Fibroblast of the conjunctiva (primary cell): ENCODE measurements around the gene AKAP5.
A peak's percentile ranks its signal among the peaks of the same experiment; 100 is the strongest.

ENCODE experiments used
- DNase-seq: peaks from one replicate; pipeline ENCODE4 v3.0.0-alpha.2; 2010; ENCODE audit warnings: low read depth

AKAP5 gene

DNA sequence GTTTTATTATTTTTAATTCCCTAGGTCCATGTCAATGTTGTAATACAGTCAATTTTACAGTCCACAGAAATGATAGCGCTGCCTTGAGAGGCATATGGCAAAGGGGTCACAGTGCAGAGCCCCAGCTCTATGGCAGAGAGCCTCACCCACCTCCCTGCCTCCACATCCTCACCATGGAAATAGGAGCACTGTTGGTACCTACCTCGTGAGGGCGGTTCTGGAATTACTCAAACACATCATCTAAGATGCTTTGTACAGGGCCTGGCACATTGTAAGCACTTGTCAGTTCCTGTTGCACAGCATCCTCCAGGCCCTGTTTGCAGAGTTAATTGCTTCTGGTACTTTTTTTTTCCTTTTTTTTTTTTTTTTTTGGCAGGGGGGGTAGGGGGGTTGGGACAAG is 4.1 kb upstream of the AKAP5 start:
- DNase-seq = no peak

DNA sequence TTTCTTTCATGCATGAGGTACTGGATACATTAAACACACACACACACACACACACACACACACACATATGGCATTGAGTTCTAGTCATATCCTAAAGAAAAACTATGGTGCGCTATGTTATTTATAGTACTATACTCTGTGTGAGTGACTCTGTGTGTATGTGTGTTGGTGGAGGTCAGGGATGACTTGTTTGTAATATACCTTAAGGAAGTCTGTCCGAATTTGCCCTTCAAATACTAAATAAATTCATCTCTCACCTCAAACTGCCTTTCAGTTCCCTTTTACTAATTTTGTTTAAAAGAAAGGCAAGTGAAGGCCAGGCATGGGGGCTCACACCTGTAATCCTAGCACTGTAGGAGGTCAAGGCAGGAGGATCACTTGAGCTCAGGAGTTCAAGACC is 2.1 kb upstream of the AKAP5 start:
- DNase-seq = no peak

DNA sequence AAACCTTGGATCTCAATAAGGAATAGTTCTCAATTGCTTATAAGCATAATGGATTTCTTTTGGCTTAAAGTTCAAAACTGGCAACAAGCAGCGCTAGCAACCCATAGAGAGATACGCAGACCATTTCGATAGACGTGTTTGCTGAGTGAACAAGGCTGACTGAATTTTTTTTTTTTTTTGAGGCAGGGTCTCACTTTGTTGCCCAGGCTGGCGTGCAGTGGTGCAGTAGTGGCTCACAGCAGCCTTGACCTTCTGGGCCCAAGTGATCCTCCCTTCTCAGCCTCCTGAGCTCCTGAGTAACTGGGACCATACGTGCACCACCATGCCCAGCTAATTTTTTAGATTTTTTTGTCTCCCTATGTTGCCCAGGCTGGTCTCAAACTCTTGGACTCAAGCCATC is 1.4 kb upstream of the AKAP5 start:
- no peak for DNase-seq

DNA sequence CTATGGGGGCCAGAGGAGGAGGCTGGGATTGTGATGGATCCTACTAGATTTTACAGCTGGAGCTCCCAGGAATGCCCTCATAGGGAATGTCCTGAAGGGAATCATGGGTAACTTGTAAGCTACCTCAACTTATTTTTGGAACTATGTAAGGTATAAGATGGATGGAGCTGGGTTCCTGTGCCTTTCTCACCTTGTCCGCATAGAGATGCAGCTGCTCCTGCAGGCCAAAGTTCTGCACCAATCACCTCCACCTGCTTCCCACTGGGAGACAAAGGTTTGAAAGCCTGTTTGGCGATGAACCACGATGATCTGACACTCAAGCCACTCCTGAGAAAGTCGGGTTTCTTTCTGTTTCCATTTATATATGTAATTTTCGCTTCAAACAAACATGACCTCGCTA is 648 bp upstream of the AKAP5 start:
- DNase-seq = no peak

DNA sequence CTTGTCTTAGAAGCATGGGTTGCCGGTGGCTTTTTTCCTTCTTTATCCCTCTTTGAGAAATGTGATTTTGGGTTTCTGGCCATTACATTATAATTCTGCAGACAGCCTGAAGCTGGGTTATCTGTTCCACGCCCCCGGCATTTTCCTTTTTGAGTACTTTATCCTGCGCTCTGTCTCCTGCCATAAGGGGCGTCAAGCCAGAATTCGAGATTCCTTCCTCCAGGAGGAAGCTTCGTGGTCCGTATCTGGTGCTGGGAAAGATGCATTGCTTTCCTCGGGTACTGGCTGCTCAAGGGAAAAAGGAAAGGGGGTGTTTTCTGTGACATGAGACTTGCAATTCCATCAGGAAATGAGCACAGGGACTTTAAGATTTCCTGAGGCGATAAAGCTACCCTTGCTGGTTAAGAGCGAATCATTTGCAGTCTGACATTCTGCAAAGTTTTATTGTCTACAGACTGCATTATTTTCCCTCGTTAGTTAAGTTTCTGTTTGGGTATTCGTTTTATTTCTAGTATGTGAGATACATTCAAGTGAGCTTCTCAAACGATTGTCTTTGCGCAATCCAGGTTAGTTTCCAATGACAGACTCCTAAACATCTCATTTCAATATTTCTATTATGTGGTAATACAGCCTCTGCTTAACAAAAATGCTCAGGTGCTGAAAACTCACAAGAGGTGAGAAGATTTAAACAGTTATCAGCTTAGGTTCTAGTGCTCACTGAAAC is 694 bp downstream of the AKAP5 start:
- DNase-seq = no peak

DNA sequence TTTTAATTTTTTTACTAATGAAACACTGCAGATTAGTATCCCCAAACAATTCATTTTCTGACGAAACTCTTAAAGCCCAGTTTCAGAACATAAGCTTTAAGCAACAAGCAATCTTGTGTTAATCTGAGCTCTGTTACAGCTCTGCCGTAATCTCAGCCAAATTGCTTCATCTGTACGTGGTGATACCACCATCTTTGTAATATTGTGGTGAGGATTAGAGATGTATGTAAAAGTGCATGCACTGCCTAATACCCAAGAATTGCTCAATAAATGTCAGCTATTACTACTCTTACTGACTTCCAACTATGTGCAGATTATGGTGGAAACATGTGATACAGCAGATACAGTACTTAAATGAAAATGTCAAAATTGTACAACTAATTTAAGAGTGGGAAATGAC is 1.8 kb downstream of the AKAP5 start:
- no peak for DNase-seq

DNA sequence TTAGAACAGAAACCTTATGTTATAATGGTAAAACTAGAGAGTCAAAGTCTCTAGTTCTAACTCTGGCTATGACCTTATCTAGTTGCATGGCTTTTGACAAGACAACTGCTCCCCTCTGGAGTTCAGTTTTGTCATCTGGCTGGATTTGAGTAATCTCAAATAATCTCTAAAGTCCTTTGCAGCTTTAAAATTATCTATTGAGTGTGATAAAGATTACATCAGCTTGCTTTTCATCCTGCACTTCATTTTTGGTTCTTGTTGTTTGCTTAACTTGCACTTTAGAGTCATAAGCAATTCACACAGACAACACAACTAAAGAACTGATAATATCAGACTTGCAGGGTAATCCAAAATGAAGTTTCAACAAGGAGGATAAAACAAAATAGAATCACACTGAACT is 2.3 kb downstream of the AKAP5 start:
- no peak for DNase-seq

DNA sequence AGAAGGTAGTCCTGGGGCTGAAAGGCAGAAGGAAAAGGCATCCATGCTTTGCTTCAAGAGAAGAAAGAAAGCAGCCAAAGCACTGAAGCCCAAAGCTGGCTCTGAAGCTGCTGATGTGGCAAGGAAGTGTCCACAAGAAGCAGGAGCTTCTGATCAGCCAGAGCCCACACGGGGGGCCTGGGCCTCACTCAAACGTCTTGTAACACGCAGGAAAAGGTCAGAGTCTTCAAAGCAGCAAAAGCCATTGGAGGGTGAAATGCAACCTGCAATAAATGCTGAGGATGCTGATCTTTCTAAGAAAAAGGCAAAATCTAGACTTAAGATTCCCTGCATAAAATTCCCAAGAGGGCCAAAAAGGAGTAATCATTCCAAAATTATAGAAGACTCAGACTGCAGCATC is 3.2 kb downstream of the AKAP5 start:
- DNase-seq = no peak

DNA sequence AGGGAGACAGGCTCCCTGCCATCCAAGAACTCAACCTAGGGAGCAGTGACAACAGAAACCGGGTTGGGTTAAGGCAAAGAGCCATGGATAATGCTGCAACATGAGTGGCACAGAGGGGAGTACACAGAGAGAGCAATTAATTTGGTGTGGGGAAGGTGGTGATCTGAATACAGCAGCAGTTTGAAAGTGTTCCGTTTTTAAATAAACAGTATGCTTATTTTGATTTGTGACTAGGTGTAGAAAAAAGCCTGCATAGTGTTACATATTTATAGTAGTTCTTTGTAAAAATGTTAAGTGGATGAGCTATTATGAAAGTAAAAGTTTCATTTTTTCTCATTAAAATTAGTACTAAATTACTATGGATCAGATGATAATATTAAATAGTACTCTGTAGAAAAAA is 8.7 kb downstream of the AKAP5 start:
- DNase-seq = no peak

DNA sequence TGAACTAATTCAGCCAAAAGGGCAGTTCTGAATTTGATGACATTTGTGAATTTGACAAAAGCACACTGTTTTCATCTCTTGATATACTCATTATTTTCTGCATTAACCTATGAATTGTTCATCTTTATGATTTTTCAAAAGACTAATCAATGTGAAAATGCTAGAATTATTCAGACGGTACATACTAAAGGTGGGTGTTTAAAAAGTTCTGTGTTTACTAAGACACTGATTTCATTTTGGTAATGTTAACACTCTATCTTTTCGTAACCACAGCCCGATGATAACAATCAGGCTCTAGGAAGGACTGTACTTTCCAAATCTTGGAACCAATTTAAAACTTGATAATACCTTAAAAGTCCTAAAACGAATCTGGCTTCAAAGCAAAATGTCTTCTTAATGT is 9.4 kb downstream of the AKAP5 start:
- DNase-seq = no peak

DNA sequence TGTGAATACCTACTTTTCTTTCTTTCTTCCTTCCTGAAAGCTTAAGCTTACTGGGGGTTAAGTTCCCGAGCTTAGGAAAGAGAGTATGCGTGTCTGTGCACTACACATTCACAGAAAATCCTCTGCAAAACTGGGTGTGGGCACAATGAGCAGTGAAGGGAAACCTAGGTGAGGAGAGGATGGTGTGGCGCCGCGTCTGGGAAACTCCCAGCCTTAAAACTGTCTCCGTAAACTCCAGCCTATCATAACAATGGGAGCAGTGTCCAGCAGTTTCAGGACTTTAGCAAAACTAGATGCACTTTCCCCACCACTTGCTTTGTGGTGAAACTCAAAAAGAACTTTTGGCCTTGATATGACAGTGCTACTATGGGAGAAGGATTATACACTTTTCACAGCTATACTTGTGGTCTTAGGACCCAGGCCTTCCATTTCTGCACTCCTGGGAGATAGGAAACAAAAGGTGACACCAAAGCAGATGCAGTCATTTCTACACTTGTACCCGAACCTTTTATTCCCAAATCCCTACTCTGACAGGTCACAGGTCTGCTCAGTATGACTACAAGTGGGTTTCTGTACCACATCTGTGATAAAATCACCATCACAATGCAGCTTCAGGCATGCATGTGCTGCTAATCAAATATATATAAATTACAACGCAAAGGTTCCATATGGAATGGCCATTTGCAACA is 10.4 kb downstream of the AKAP5 start:
- DNase-seq = no peak

DNA sequence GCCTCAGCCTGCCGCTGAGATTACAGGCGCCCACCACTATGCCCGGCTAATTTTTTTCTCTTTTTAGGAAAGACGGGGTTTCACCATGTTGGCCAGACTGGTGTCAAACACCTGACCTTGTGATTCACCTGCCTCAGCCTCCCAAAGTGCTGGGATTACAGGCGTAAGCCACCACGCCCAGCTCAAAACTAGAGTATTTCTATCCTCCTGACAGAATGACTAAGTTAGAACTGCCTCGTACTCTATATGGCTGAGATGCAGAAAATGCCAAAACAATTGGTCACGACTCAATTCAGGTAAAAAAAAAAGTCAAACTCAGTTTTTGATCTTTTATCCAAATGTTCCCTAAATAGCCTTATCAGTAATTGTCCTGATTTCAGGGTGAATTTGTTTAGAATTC is 11.1 kb downstream of the AKAP5 start:
- no peak for DNase-seq

DNA sequence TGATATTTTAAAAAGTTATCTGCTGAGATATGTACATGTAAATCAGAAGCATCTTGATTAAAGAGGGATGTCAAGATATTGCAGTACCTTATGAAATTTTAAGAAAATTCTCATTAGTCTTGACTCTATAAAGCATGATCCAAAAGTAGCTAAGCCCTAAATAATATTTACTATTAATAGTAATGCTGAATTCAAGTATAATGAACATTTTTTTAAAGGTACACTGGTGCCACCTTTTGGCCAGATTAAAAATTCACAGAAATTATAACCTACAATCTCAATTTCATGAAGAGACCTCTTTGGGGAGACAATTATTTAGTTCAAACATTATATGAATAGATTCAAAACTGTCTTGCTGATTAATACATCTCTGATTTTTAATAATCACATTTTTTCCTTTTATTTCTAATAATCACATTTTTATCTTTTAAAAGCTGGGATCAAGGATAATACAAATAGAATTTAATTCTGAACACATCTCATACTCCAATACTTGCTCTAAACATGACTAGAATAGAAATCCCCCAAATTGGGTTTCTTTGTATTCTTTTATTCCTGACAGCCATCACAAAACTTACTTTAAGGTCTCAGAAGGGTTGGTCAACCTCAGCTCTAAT is 13.4 kb downstream of the AKAP5 start:
- no peak for DNase-seq

DNA sequence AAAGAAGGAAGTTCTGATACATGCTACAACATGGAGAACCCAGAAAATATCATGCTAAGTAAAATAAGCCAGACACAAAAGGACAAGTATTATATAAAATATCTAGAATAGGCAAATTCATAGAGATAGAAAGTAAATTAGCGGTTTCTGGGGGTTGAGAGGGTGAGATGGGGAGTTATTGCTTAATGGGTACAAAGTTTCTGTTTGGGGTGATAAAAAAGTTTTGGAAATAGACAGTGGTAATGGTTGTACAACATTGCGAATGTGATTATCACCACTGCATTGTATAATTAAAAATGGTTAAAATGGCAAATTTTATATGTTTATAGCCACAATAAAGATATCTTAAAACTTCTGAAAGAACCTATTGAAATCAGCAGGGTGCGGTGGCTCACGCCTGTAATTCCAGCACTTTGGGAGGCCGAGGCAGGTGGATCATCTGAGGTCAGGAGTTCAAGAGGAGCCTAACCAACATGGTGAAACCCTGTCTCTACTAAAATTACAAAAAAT is 23.3 kb downstream of the AKAP5 start:
- no peak for DNase-seq

DNA sequence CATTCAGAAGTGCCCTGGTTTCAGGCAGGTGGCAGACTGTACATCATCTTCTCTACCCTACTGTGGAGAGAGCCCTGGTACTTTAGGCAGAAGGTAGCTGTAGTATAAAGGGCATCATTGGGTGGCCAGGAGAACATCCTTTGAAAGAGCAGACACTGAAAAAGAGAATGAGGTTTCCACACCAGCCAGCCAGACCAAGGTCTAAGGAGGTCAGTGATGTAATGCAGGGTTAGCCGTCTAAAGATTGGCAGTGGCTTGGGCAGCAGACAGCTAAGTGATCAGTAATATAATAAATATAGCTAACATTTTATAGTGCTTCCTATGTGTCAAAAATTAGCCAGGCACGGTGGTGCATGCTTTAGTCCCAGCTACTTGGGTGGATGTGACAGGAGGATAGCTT is 26.3 kb downstream of the AKAP5 start:
- DNase-seq = no peak

DNA sequence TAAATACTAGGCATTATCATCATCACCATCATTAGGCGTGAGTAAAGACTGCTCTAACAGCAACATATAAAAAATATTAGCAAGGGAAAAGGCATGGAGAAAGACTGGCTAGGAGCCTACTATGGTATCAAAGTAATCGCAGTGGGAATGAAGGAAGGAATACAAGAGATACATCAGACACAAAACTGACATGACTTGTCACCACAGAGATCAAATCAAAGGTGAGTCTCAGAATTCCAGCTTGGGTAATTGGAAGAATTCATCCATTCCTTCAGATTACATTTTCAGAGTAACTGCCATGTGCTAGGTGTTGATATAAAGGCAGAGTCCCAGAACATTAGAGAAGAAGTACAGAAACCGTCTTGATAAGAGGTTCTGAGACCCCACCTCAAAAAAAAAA is 28.2 kb downstream of the AKAP5 start:
- no peak for DNase-seq

DNA sequence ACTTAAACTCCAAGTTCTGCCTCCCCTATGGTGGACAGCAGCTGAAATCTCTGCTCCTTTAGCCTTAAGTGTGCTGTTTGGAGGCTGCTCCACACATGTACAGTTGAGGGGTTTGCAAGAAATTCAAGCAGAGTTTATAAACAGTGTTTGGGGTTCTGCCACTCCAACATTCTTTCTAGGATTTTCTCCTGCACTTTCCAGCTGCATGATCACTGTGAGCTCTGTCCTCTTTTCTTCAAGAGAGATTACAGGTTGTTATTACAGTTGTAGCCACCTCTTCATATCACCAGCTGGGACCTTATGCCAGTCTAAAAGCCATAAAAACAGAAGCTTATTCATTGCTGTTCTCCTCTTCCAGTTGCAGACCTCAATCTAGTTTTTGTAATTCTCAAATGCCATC is 30.0 kb downstream of the AKAP5 start:
- no peak for DNase-seq

DNA sequence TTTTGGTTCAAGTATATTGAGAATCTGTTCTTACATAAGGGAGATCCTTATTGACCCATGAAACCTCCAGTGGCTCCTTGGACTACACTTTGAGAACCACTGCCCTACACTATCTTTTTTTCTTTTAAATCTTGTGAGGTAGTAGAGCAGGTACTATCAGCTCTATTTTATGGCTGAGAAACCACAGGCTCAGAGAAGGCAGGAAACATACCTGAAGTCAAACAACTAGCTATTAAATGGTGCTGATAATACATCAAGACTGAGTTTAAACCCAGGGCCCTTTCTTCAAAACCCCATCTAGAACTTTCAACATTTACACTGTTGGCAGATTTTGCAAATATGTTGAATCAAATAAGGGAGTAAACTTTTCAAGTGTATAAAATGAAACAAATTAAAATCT is 31.5 kb downstream of the AKAP5 start:
- DNase-seq = no peak

DNA sequence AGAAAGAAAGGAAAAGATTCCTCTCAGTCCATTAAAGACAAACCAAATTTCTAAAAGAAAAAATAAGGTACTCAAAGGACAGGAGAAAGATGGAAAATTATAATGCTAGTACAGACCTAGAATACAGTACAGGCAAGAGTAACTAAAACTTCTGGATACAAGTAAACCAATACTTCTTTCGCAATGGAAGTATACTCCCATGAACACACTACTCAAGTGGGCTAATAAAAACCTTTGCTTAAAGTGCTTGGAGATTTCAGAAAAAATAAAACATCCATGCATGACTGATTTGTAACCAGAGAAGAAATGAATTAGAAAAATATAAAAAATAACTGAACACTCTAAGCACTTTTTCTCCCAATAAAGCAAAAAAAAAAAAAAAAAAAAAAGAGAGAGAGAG is 34.8 kb downstream of the AKAP5 start:
- DNase-seq = no peak

DNA sequence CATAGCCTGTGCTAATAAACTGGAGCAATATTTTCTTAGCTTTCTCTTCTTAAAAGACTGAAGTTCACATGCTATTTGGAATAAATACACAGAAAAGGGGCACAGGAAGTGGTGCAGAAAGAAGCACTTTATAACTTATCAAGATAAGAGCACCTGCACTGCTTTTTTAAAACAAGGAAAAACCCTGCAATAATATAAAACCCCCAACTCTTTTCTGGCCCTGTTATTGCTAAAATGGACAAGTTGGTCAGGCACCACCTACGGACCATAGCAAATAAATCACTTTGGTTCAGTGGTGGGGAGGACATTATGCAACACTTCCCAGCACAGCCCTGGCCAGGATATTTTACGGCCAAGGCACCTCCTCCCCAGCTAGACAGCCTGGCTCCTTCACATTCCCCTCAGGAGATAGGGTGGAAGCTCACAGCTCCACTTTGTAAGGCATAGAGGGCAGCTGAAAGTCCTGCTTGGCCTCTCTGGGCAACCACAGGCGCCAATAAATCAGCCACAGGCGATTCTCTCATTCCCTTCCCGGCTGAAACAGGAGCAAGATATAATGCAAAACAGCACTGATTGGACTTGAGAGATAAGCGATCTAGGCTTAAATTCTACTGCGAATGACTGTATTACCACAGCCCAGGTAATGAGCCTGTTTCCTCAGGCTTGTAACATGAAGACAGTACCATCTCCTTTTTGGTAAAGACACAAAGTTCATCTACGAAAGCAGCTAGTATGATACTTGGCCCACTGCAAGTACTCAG is 36.3 kb downstream of the AKAP5 start:
- peak; percentile 42 for DNase-seq

DNA sequence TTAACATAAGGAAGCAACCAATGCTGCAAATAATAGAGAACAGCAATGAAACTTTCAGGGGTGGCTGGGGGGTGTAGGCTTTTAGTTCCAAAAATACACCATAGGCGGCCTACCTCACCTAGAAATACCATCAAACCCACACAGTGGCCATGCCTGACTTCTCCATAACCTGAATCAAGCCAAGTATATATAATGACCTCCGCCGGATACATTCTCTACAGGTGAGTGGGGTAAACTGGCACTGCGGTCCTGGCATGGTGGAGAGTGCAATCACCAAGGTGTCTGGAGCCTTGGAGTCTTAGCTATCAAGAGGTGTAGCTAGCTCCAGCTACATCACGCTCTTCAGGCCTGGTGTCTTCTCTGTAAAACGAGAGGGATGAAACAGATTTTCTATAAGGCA is 37.2 kb downstream of the AKAP5 start:
- DNase-seq = no peak

DNA sequence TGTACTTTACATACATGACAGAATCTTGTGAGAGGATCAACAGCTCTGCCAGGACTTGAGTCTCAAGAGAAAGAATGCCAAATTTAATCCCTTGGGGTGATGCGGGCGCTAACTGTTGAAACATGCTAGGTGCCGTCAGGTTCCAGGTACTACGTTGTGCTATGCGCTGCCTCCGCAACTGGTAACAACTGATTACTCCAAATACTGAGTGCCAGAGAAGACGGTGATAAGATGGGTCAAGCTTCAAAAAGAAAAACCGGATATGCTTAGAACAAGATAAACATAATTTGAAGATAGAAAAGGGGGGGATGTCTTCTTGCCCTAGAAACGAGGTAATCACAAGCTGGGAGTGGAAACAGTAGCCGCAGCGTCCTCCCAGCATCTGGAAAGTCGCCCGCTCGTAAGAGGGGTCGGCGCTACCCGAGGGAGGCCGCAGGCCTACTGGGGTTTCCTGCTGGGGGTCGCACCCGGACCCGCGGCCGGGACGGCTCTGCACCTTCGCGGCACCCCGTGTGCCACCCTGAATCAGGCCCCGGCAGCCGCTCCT is 37.7 kb downstream of the AKAP5 start:
- DNase-seq = no peak
